Placental pericyte (primary cell): ENCODE results near the gene ABHD16A. TPM values are rescaled to one million over a fixed set of nuclear protein-coding genes. Genes with fewer than 3 reads are reported as not detected.

Experiments
- small RNA-seq: library from RNA; depleted of rRNA; stranded (forward); fragments of <200 nt; gene quantifications from one replicate; pipeline ENCODE3, GENCODE V24; 2012; ENCODE audit warnings: low replicate concordance
- total RNA-seq: library from RNA; depleted of rRNA; stranded (reverse); fragments of >200 nt; gene quantifications from 2 replicates; pipeline ENCODE4 v1.2.3, GENCODE V29; 2012

The ABHD16A gene
- total RNA-seq, 1 donor: 51.0 TPM

GRCh38 chr6:31655349-31656237 lies 47.5 kb downstream of the ABHD16A start, which contains the start of gene APOM:
Gene APOM (plus strand): TSS chr6:31655894. CDS start chr6:31655967, 73 bp downstream.

Small RNA genes within 50 kb of the gene (small RNA-seq; reads per million reads assigned to genes)
- gene LY6G6D (not detected), gene MIR4646 (not detected), gene RF00019 (not detected)

Other genes with a start within 250 kb of the ABHD16A start
- 22.5 and 49.2 TPM in 2 replicates for gene MICB, start 205.2 kb downstream of the ABHD16A start, total RNA-seq
- gene MCCD1, start 174.4 kb downstream of the ABHD16A start, total RNA-seq: not detected in 2 replicates
- 317 and 546 TPM in 2 replicates for gene DDX39B, start 161.3 kb downstream of the ABHD16A start, total RNA-seq
- 0.43 and 1.5 TPM in 2 replicates for gene ATP6V1G2, start 156.7 kb downstream of the ABHD16A start, total RNA-seq
- gene NFKBIL1, start 155.7 kb downstream of the ABHD16A start, total RNA-seq: 19.9 and 35.5 TPM in 2 replicates
- gene LTA, start 131.0 kb downstream of the ABHD16A start, total RNA-seq: not detected in 2 replicates
- gene TNF, start 127.8 kb downstream of the ABHD16A start, total RNA-seq: under 0.01 and 0.29 TPM in 2 replicates
- not detected in 2 replicates for gene LTB, start 120.9 kb downstream of the ABHD16A start, total RNA-seq
- not detected in 2 replicates for gene LST1, start 117.0 kb downstream of the ABHD16A start, total RNA-seq
- not detected in 2 replicates for gene NCR3, start 110.3 kb downstream of the ABHD16A start, total RNA-seq
- not detected in 2 replicates for gene AIF1, start 88.1 kb downstream of the ABHD16A start, total RNA-seq
- gene PRRC2A, start 82.6 kb downstream of the ABHD16A start, total RNA-seq: 55.1 and 105 TPM in 2 replicates
- gene BAG6, start 50.7 kb downstream of the ABHD16A start, total RNA-seq: 185 and 217 TPM in 2 replicates
- 0.72 and 3.3 TPM in 2 replicates for gene APOM, start 47.4 kb downstream of the ABHD16A start, total RNA-seq
- gene C6orf47, start 42.5 kb downstream of the ABHD16A start, total RNA-seq: 17.1 and 25.5 TPM in 2 replicates
- gene GPANK1, start 38.3 kb downstream of the ABHD16A start, total RNA-seq: 20.0 and 22.8 TPM in 2 replicates
- 198 and 356 TPM in 2 replicates for gene CSNK2B, start 37.2 kb downstream of the ABHD16A start, total RNA-seq
- 5.2 and 8.3 TPM in 2 replicates for gene LY6G5B, start 33.3 kb downstream of the ABHD16A start, total RNA-seq
- 0.66 and 2.7 TPM in 2 replicates for gene LY6G5C, start 22.3 kb downstream of the ABHD16A start, total RNA-seq
- gene LY6G6F, start 3.5 kb upstream of the ABHD16A start, total RNA-seq: not detected in 2 replicates
- gene LY6G6D, start 12.0 kb upstream of the ABHD16A start, total RNA-seq: not detected in 2 replicates
- gene LY6G6C, start 18.4 kb upstream of the ABHD16A start, total RNA-seq: not detected in 2 replicates
- not detected in 2 replicates for gene MPIG6B, start 20.0 kb upstream of the ABHD16A start, total RNA-seq
- gene DDAH2, start 26.0 kb upstream of the ABHD16A start, total RNA-seq: 36.5 and 45.7 TPM in 2 replicates
- 585 and 1,126 TPM in 2 replicates for gene CLIC1, start 33.2 kb upstream of the ABHD16A start, total RNA-seq
- 7.0 and 26.8 TPM in 2 replicates for gene MSH5, start 36.7 kb upstream of the ABHD16A start, total RNA-seq
- gene SAPCD1, start 59.3 kb upstream of the ABHD16A start, total RNA-seq: 0.44 and 1.1 TPM in 2 replicates
- gene VWA7, start 74.0 kb upstream of the ABHD16A start, total RNA-seq: 0.14 and 0.44 TPM in 2 replicates
- 51.6 and 105 TPM in 2 replicates for gene VARS1, start 92.4 kb upstream of the ABHD16A start, total RNA-seq
- 19.9 and 54.0 TPM in 2 replicates for gene LSM2, start 103.6 kb upstream of the ABHD16A start, total RNA-seq
- gene HSPA1L, start 112.0 kb upstream of the ABHD16A start, total RNA-seq: 0.72 and 0.88 TPM in 2 replicates
- gene HSPA1A, start 112.2 kb upstream of the ABHD16A start, total RNA-seq: 81.4 and 101 TPM in 2 replicates
- gene HSPA1B, start 124.4 kb upstream of the ABHD16A start, total RNA-seq: 78.3 and 86.0 TPM in 2 replicates
- 84.3 and 201 TPM in 2 replicates for gene NEU1, start 159.5 kb upstream of the ABHD16A start, total RNA-seq
- under 0.01 TPM in 1 of 2 replicates, not detected in the other for gene SLC44A4, start 175.7 kb upstream of the ABHD16A start, total RNA-seq
- gene EHMT2, start 194.4 kb upstream of the ABHD16A start, total RNA-seq: 35.0 and 51.1 TPM in 2 replicates
- 1.4 and 2.8 TPM in 2 replicates for gene ZBTB12, start 198.8 kb upstream of the ABHD16A start, total RNA-seq
- 0.29 and 14.2 TPM in 2 replicates for gene C2, start 224.4 kb upstream of the ABHD16A start, total RNA-seq
- gene CFB, start 242.8 kb upstream of the ABHD16A start, total RNA-seq: 2.3 and 62.8 TPM in 2 replicates